Spleen (tissue), 7 donors: ENCODE data around the gene LRRC53.

Experiments used
- POLR2A ChIP-seq, 3 donors: fragments of 450-650 bp; IDR thresholded peaks; one replicate each; pipeline ENCODE4 v1.5.1; 2017; ENCODE audit warnings: antibody characterized with exemption in 3 of 3, mild to moderate bottlenecking in 1 of 3
- POLR2AphosphoS5 ChIP-seq, 3 donors: sonication (generic); formaldehyde crosslinking; IDR thresholded peaks; one replicate each; pipeline ENCODE4 v1.5.1; 2017; ENCODE audit warnings: antibody characterized with exemption in 3 of 3
- TF ChIP-seq, protein P1 (sequence below), 11 experiments: fragments of 200-600 bp in 7 of 11; fragments of 450-650 bp in 4 of 11; sonication (generic) in 4 of 11; IDR thresholded peaks in 8 of 11; conservative IDR thresholded peaks in 3 of 11; 1 replicate in 7 of 11; 2 replicates in 4 of 11; pipeline versions ENCODE4 v1.4.0 to v1.8.0; 2016 to 2021; ENCODE audit warnings: antibody characterized with exemption in 11 of 11, inconsistent platforms in 4 of 11, mild to moderate bottlenecking in 1 of 11
- donor health status: DM: no; HTN: no; CAD: no; lungs with moderate emphysema.
- donor health status: DM: no; HTN: no; CAD: no.
- donor health status: DM: no; HTN: no; CAD: no.

DNA sequence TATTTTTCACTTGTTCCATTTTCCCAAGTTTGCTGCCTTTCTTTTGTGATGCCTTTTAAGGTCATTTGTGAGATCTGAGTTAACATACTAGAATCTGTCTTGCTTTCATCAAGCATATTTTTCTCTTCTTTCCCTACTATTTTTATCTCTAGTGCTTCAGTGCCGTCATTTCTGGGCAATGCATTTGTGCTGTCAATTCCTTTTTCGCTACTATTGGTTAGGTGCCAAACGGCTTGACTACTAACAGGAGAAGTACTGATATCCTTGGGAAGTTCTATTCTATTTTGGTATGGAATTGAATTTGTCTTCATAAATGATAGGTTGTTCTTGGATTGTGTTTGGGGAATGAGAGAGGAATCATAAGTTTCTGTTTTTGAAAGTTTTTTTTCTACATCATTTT lies 42.2 kb downstream of the LRRC53 start:
- TF ChIP-seq, protein P1, sequence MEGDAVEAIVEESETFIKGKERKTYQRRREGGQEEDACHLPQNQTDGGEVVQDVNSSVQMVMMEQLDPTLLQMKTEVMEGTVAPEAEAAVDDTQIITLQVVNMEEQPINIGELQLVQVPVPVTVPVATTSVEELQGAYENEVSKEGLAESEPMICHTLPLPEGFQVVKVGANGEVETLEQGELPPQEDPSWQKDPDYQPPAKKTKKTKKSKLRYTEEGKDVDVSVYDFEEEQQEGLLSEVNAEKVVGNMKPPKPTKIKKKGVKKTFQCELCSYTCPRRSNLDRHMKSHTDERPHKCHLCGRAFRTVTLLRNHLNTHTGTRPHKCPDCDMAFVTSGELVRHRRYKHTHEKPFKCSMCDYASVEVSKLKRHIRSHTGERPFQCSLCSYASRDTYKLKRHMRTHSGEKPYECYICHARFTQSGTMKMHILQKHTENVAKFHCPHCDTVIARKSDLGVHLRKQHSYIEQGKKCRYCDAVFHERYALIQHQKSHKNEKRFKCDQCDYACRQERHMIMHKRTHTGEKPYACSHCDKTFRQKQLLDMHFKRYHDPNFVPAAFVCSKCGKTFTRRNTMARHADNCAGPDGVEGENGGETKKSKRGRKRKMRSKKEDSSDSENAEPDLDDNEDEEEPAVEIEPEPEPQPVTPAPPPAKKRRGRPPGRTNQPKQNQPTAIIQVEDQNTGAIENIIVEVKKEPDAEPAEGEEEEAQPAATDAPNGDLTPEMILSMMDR (IDR thresholded peaks at IDR 0.05 in 8 of 11, conservative IDR thresholded peaks at IDR 0.05 in 3 of 11), result no peak
- TF ChIP-seq POLR2A (IDR thresholded peaks at IDR 0.05) (no peak), POLR2AphosphoS5 (IDR thresholded peaks at IDR 0.05) (no peak)
